HG03196 (cell line): ENCODE data around the gene MUC22.
"Not testable (repeated sequence)": the region's sequence is repeated elsewhere in the genome, so short reads cannot be mapped to it uniquely, and the experiment has no call there.

ENCODE experiments used
- ATAC-seq: cut with Tn5 transposase; IDR thresholded peaks from one replicate; pipeline ENCODE4 v1.9.1; 2021; ENCODE audit not compliant: unreplicated experiment

MUC22 gene

GRCh38 chr6:31010393-31011060 lies at the start of gene MUC22:
Gene MUC22, plus strand, starts transcription at chr6:31010474. Its CDS starts 233 bp downstream, at chr6:31010707.
- no peak for ATAC-seq

GRCh38 chr6:30960907-30961673 lies 49.2 kb upstream of the MUC22 start:
- ATAC-seq: no peak

- ATAC-seq: no peak
Observed at GRCh38 chr6:30962716-30963115, 47.6 kb upstream of the MUC22 start.

GRCh38 chr6:30963641-30964040 lies 46.6 kb upstream of the MUC22 start:
- ATAC-seq: no peak

GRCh38 chr6:30964075-30964474 lies 46.2 kb upstream of the MUC22 start:
- no peak for ATAC-seq

DNA sequence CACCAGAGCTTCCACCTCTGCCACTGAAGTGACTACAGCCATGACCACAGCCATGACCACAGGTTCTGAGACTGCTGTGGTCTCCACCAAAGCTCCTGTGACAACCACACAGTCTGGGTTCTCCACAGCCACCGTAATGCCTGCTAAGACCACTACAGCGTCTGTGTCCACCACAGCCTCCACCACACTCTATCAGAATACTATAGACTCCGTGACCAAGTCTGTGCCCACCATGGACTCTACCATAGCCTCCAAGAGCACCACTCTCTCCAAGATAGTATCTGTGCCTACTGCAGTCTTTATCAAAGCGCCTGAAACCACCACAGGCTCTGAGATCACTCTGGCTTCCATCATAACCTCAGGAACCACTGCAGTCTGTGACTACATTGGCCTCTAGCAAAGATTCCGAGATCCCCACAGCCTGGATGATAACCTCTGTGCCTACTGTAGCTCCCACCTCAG lies 45.1 kb upstream of the MUC22 start:
- ATAC-seq: no peak

GRCh38 chr6:30966154-30966553 lies 44.1 kb upstream of the MUC22 start:
- ATAC-seq: no peak

GRCh38 chr6:30969171-30969570 lies 41.1 kb upstream of the MUC22 start:
- ATAC-seq: not testable (repeated sequence)

- ATAC-seq: no peak
Observed at GRCh38 chr6:30970946-30971345, 39.3 kb upstream of the MUC22 start.

GRCh38 chr6:30972816-30973215 lies 37.5 kb upstream of the MUC22 start:
- no peak for ATAC-seq

- ATAC-seq: no peak
Observed at GRCh38 chr6:30974490-30975252, 35.6 kb upstream of the MUC22 start.

DNA sequence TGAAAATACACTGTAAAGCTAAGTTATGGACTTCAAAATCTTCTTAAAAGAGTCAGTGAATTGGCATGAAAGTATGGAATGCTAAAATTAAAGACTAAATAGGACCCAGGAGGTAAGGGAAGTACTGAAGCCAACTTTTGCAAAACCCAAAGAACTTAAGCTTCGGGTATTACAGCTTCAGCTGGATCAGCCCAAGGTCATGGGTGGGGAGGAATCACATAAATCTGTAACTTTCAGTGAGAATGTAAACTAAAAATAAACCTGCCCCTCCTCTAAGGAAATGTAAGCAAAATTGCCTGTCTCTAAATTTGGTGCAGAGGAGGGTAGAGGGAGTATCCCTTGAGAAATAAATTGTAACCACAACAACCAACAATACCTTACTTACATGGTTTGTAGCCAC lies 31.1 kb upstream of the MUC22 start:
- ATAC-seq: no peak

DNA sequence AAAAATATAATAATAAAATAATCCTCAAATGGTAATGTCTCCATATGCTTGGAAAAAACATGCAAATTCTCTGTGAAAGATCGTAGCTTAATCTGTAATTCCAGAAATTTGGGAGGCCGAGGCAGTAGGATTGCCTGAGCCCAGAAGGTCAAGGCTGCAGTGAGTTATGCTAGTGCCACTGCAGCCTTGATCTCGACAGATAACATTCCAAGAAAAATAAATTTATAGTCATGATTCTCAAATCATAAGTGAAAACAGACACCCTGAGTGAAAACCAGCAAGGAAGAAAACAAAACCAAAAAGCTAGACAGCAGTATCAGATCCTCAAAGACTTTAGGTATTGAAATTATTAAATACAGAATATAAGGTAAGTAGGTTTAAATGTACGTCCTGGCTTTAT lies 30.6 kb upstream of the MUC22 start:
- no peak for ATAC-seq

DNA sequence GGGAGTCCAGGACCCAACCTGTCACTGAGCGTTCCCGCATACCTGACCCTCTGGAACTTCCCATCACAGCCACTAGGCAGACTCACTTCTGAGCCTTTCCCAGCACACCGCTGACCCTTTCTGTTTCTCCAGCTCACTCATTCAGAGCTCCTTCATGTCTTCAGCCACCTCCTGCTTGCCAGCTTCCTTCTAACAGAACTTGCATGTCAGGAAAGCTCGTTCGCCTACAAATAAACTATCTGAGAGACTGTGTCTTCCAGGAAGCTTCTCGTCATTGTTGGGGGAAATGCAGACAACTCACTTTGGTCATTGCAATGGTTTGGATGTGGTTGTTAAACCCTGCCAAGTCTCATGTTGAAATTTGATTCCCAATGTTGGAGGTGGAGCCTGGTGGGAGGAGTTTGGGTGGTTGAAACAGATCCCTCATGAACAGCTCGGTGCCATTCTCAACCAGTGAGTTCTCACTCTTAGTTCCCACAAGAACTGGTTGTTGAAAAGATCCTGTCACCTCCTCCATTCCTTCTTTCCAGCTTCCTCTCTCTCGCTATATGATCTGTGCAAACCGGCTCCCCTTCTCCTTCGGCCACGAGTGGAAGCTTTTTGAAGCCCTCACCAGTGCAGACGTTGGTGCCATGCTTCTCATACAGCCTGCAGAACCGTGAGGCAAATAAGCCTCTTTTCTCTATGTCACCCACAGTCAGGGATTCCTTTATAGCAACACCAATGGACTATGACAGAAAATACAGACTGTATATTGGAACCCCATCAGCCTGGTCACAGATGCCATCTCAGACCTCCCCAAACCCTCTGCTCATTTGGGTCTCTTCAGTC lies 28.1 kb upstream of the MUC22 start:
- ATAC-seq: no peak

DNA sequence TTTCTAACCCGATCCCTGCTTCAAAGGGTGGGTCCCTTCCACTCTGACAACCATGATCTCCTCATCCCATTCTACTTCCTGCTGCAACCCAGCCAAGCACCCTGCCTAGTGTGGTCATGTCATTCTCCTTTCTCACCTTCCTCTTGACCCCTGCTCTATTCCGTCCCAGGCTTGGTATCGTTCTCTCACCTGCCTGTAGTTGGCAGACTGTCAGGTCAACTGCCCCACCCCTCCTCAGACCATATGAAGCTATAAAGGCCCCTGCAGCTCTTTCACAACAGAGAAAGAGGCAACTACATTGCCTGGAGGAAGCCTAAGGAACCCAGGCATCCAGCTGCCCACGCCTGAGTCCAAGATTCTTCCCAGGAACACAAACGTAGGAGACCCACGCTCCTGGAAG lies 26.8 kb upstream of the MUC22 start, which contains the start of gene MUC21:
Gene MUC21, plus strand, starts transcription at position 280 of the 400 bp plus-strand sequence. CDS start 241 bp downstream, outside the sequence.
- ATAC-seq: no peak

DNA sequence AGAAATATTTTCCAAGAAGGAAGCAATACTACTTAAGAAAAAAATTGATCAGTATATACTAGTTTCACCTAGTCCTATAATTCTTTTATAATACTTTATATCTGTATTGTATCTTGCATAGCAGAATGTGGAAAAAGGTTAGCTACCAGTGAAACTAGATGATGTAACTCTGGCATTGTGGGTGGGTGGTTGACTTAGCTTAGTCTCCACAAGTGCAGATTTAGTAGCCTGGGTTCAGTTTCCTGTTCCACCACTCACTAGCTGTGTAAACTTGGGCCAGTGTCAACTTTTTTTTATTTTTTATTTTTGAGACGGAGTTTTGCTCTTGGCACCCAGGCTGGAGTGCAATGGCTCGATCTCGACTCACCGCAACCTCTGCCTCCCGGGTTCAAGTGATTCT lies 24.8 kb upstream of the MUC22 start:
- ATAC-seq: no peak

DNA sequence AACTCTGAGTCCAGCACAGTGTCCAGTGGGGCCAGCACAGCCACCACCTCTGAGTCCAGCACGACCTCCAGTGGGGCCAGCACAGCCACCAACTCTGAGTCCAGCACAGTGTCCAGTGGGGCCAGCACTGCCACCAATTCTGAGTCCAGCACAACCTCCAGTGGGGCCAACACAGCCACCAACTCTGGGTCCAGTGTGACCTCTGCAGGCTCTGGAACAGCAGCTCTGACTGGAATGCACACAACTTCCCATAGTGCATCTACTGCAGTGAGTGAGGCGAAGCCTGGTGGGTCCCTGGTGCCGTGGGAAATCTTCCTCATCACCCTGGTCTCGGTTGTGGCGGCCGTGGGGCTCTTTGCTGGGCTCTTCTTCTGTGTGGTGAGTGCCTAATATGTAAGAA lies 23.0 kb upstream of the MUC22 start:
- ATAC-seq: no peak

GRCh38 chr6:30988209-30988825 lies 22.0 kb upstream of the MUC22 start:
- no peak for ATAC-seq

GRCh38 chr6:30990422-30991086 lies 19.7 kb upstream of the MUC22 start:
- no peak for ATAC-seq

DNA sequence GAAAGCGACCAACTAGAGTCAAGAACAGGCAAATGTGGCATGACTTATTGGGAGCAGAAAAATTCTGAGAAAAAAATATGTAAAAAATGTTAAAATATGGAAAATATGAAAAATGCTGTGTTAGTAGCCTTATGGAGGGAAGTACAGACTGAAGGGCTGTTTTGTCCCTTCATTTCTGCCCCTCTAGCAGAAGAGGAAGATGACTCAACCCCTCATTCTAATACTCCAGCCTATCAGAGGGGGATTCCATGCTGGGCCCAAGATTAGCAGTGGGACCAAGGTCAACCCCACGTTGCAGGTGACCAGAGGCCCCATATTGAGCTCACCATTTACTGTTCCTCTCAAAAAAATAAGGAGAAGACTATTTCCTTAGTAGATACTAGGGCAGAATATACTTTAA lies 18.4 kb upstream of the MUC22 start:
- no peak for ATAC-seq
